Activated T-cell treated with anti-CD3 and anti-CD28 coated beads for 24 hours (primary cell): ENCODE results near the gene ALG13.
"Not testable (repeated sequence)": the region's sequence is repeated elsewhere in the genome, so short reads cannot be mapped to it uniquely, and the experiment has no call there.

Source experiments
- DNase-seq: peaks from one replicate; pipeline ENCODE4 v3.0.0-alpha.2; 2020; ENCODE audit warnings: low read depth

ALG13 gene

GRCh38 chrX:111759686-111760085 is 78.7 kb downstream of the ALG13 start:
- DNase-seq = no peak

DNA sequence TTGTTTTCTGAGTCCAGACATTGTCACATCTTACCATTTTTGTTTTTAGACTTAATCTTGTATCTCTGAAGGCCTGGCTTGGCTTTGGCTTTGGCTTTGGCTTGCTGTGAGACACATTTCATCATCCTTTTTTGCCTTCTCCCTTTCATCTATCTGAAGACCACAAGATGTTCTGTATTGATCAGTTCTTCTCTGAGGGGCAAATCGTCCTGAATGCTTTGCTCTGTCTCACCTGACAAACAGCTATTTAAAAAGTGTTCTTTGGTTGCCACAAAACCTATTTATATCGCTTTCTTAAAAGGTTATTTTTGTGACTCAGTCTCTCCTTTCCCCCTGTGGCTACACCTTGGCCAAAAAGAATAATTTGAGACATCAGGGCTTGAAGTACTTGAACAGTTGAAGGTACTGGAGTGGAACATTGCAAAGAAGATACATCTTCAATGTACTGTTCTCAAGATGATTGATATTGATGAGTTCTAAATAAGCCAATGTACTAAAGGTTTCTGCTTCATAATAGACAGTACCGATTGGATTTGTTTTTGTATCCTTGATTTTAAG is 80.7 kb downstream of the ALG13 start:
- DNase-seq = no peak

- no peak for DNase-seq
Measured at GRCh38 chrX:111778591-111778990, 97.6 kb downstream of the ALG13 start.

DNA sequence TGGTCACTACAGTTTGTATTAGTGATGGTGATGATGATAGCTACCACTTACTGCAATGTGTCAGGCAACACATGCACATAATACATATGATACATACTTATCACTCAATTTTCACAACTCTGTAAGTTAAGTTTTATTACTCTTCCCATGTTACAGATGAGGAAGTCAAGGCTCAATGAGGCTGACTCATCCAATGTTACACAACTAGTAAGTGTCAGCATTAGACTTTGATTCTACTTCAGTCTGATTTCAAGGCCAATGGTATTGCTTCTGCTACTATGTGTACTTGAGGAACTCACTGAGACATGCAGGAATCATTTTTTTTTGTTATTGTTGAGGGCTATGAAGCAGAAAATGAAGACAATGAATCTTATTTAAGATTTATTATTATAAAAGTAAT is 98.6 kb downstream of the ALG13 start:
- no peak for DNase-seq

- DNase-seq = no peak
Measured at GRCh38 chrX:111784667-111785066, 103.7 kb downstream of the ALG13 start.

GRCh38 chrX:111790054-111790453 is 109.1 kb downstream of the ALG13 start:
- not testable (repeated sequence) for DNase-seq
